ENCODE results near the gene L1CAM.

GRCh38 chrX:153878969-153879653 lies 6.9 kb downstream of the L1CAM start:
- TF ChIP-seq, protein P1, sequence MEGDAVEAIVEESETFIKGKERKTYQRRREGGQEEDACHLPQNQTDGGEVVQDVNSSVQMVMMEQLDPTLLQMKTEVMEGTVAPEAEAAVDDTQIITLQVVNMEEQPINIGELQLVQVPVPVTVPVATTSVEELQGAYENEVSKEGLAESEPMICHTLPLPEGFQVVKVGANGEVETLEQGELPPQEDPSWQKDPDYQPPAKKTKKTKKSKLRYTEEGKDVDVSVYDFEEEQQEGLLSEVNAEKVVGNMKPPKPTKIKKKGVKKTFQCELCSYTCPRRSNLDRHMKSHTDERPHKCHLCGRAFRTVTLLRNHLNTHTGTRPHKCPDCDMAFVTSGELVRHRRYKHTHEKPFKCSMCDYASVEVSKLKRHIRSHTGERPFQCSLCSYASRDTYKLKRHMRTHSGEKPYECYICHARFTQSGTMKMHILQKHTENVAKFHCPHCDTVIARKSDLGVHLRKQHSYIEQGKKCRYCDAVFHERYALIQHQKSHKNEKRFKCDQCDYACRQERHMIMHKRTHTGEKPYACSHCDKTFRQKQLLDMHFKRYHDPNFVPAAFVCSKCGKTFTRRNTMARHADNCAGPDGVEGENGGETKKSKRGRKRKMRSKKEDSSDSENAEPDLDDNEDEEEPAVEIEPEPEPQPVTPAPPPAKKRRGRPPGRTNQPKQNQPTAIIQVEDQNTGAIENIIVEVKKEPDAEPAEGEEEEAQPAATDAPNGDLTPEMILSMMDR (IDR thresholded peaks at IDR 0.05), result no peak
- no peak for TF ChIP-seq POLR2A (IDR thresholded peaks at IDR 0.05)

Measured in adrenal gland (tissue), 5 donors.